ENCODE results near the gene URAD.

DNA sequence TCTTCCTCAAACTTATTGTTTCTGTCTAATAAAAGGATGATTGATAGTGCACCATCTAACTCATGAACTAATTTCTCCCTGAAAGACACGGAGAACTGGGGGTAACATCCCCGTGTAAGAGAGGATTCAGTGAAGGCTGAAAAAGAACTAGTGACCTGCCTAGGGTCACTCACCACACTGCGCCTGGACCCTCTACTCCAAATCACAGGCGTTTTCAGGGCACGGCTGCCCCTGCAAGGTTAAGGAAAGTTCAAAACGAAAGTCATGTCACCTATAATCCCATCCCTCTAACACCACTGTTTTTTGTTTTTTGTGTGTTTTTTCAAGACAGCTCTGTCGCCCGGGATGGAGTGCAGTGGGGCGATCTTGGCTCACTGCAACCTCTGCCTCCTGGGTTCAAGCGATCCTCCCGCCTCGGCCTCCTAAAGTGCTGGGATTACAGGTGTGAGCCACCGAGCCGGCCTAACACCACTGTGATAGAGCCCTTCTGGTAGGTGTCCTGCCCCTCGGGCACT is 8.7 kb downstream of the URAD start:
- TF ChIP-seq POLR2A (IDR thresholded peaks at IDR 0.05) (no peak), EP300 (IDR thresholded peaks at IDR 0.05) (no peak)

All from ovary (tissue), 1 donor.